HG03066 (cell line): ENCODE results near the gene SLC35B3.
"Not testable (repeated sequence)": the region's sequence is repeated elsewhere in the genome, so short reads cannot be mapped to it uniquely, and the experiment has no call there.

Source experiments
- ATAC-seq: cut with Tn5 transposase; IDR thresholded peaks from one replicate; pipeline ENCODE4 v1.9.1; 2021; ENCODE audit warnings: low read depth; ENCODE audit not compliant: unreplicated experiment

Gene SLC35B3

DNA sequence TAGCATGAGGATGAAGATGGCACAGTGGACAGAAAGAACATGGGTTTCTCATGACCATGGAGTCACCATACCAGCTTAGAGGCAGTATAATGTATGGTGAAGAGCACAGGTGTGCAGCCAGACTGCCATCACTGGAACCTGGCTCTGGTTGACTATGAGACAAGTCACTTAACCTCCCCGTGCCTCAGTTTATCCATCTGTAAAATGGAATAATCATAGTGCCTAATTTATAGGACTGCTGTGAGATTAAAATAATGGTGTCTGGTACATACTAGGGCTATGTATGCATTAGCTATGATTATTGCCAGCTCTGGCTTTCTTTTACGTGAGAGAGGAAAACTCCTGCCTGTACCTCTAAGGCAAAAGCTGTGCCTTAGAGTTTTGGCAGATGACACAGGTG lies 19.4 kb downstream of the SLC35B3 start:
- ATAC-seq, result no peak

DNA sequence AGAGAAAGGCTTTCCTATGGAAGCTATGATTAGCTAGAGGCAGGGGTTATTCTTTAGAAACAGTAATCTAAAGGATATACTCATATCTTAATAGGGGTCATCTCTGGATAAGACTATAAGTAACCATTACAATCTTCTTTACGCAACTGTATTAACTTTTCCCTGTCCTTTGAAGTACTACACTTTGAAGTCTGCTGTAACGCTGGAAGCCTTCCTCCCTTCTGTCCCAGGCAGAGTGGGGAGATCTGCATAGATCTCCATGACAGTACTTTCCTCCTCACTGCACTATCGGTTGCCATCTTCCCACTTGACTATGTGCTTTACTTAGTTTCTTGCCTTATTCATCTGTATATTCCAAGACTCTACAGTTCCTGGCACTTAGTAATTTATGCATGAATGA lies 20.1 kb downstream of the SLC35B3 start:
- ATAC-seq, result no peak

DNA sequence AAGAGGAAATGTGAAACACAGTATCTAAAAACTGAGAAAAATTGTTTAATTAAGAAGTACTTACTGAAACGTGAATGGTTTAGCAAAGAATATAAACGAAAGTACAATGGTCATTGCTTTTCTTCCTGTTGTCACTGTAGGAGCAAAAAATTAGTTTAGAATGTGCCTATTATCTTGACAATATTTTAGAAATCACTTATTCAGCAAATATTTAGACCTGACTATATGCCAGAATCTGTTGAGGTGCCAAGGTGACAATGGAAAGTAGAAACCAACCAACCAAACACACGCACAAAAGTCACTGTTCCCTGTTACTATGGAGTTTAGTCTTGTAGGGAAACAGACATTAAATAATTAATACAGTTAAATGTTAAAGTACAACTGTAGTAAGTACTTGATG lies 20.5 kb downstream of the SLC35B3 start:
- ATAC-seq, result no peak

DNA sequence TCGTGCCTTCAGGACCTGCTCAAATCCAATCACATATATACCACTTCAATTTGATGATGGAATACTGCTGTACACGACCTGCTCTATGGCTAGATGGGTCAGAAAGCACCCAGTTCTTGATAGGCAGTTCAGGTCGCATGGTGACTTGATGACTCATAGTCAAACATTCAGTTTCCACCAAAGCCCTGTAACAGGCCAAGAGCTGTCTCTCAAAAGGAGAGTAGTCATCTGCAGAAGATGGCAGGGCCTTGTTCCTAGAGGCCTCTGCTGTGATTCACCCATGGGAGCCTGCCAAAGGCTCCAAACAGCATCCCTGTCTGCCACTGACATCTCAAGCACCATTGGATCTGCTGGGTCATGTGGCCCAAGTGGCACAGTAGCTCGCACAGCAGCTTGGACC lies 29.4 kb downstream of the SLC35B3 start:
- not testable (repeated sequence) for ATAC-seq

DNA sequence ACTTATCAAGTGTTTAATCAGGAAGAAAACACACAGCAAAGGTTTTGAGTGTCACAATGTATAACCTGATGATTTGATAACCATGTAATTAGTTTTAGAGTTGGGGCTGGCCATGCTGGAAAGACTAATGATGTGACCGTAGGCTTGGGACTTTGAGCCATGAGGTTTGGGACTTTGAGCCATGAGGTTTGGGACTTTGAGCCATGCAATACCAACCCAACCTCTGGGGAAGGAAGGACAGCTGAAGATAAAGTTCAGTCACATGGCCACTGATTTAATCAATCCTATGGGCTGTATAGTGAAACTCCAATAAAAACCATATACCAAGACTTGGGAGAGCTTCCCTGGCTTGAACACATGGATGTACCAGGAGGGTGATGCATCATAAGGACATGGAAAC lies 32.8 kb downstream of the SLC35B3 start:
- ATAC-seq, result no peak

DNA sequence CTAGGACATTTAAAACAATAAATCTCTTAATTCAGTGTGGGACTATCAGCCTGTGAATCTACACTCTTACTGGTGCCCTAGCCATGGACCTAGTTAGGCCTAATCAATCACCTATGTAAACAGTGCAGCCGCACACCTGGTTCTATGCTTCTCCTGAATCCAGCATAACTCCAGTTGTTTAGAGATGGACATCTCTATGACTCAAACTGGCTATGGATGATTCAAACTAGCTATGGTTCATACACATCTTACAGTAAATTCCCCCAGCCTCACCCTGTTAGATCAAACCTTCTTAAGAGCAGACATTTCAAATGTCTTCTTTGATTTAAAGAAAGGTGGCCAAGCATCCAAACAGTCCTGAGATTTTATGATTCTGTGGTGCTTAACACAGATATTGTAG lies 34.7 kb downstream of the SLC35B3 start:
- no peak for ATAC-seq

DNA sequence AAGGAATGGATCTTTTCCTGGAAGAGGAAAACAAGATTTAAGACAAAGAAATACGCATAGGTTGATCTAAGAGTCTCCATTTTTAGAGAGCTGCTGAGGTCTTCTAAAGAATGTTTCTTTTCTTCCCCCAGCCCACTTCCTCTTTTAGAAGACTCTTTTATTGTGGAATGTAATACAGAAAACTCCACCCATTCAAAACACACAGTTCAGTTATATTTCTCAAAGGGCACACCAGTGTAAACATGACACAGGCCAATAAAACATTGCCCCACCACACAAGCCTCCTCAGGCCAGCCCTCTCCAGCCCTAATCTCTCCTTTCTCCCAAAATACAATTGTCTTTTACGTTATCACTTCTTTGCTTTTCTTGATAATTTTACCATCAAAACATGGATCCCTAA lies 42.8 kb downstream of the SLC35B3 start:
- no peak for ATAC-seq

DNA sequence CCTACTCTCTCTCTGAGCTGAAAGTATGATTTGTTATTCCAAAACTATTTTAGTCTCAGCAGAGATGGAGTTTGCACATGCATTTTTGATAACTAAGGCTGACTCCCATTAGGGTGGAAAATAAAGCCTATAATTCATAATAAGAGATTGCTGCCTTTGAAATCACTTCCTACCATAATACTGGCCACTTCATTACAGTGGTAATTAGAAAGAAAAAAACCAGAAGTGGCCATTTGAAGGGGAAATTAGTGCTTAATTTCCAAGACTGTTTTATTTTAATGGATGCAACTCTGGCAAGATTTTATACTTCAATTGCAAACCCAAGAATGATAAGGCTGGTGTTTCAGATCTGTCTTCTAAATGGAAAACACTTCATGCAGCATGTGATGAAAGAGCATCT lies 43.4 kb downstream of the SLC35B3 start:
- ATAC-seq, result no peak

DNA sequence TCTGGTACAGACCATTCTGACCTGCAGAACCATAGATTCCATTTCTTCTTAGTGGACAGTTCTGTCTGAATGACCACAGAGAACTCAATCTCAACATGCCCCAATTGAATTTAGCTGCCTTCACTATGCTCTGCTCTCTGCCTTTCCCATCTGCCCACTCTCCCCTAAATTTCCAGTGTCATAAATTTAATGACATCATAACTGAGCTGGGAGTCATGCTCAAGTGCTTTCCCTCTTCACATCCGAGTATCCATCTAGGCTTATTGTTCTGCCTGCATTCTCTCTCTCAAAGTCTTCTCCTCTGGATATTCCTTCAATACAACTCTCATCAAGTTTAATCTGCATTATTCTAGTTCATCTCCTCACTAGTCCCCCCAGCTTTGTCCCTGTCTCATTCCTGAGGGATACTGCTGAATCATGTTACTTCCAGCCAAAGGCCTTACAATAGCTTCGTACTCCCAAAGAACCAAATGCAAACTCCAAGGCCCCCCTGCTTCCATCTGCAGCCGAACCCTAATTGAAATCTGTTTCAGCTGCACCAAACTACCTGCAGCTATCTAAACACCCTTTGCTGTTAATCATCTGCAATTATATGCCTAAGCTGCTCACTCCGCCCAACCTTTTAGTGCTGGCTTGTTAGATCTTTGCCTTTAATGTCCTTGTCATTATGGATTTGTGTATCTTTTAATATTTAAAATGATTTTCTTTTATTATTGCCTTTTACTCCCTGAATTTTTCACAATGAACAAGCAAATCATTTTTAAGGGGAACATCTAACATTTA lies 46.1 kb downstream of the SLC35B3 start:
- ATAC-seq, result no peak

DNA sequence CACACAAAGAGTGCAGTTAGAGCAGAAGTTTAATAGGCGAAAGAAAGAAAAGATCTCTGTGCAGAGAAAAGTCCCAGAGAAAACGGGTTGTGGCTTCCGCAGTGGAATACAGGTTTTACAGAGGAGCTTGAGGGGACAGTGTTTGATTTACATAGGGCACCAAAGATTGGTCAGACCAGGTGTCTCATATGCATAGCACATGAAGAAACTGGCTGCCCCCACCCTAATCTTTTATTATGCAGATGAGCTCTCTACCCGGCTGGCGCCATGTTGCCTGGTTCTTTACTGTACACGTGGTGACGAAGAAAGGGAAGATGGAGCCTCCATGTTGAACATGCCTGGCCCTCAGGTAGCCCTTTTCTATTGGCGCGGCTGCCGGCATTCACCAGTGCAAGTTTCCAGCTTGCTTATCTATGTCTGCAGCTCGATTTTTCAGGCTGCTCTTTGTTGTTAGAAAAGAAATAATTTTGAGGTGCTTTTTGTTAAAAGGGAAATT lies 47.4 kb downstream of the SLC35B3 start:
- no peak for ATAC-seq

DNA sequence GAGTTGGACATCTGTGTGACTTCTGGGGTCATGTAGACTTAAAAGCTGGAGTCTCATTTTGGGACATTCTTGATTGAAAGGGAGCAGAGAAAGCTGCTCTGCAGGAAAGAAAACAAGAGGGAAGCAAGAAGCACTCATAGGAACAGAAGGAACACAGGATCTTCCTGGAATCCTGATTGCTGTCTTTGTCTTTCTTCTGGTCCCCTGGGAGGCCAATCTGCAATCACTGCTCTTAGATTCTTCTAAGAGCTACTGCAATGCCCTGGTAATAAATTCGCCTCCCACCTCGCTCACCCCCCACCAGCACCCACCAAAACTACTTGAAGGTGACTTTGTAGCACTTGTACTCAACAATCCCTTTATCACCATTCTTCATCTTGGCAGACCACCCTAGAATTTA lies 51.8 kb downstream of the SLC35B3 start:
- ATAC-seq, result no peak

DNA sequence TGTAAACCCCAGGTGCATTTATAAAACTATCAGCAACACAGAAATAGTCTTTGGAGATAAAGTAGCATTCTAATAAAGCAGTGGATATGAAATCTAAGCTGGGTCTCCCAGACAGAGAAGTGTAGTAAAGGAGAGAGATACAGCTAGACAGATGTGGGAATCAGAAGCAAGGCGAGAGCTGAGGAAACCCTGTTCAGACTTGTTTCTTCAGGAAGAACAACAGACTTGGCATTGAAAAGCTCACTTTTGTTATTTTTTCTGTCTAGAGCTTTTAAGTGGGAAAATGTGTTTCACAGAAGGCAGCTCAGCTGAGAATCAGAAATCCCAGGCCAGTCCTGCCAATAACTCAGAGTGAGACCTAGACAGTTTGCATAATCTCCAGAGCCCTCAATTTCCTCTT lies 52.9 kb downstream of the SLC35B3 start:
- no peak for ATAC-seq

DNA sequence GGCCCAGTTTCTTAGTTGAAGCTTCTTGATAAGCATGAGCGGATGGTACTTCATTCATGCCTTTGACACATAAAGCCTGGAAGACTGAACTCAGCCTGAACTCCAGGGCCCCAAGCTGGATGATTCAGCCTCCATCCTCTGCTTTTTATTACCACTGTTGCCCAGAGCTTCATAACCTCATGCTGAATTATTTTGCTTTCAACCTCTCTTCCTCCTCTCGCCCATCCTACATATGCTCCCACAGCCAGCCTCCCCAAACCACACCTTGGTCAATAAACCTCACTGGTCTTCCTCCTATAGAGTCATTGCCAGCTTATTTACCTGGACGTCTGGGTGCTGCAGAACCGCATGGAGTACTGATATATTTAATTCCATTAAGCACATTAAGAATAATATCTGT lies 59.4 kb downstream of the SLC35B3 start:
- ATAC-seq, result no peak
